Gastrocnemius medialis (tissue), 4 donors: ENCODE data around the gene SLC18A3.

Source experiments
- CTCF ChIP-seq, 5 experiments: fragments of 450-650 bp in 3 of 5; fragments of 200-600 bp in 2 of 5; sonication (generic) in 2 of 5; IDR thresholded peaks in 4 of 5; conservative IDR thresholded peaks in 1 of 5; 1 replicate in 4 of 5; 2 replicates in 1 of 5; pipeline ENCODE4 v1.5.1; 2016 to 2019; ENCODE audit warnings: antibody characterized with exemption in 5 of 5, mild to moderate bottlenecking in 3 of 5, moderate library complexity in 3 of 5
- POLR2A ChIP-seq, 2 donors: fragments of 450-650 bp; IDR thresholded peaks; one replicate each; pipeline ENCODE4 v1.6.1; 2017; ENCODE audit warnings: antibody characterized with exemption in 2 of 2, mild to moderate bottlenecking in 2 of 2, moderate library complexity in 2 of 2

GRCh38 chr10:49579621-49580020 is 30.5 kb upstream of the SLC18A3 start:
- TF ChIP-seq CTCF (IDR thresholded peaks at IDR 0.05 in 4 of 5, conservative IDR thresholded peaks at IDR 0.05 in 1 of 5) (no peak), POLR2A (IDR thresholded peaks at IDR 0.05) (no peak)
